Astrocyte of the cerebellum (primary cell): ENCODE measurements around the gene FYN.
"Not testable (repeated sequence)": the region's sequence is repeated elsewhere in the genome, so short reads cannot be mapped to it uniquely, and the experiment has no call there.

Experiments used
- DNase-seq: peaks from one replicate; pipeline ENCODE4 v3.0.0-alpha.2; 2011; ENCODE audit warnings: low read depth
- H3K4me3 ChIP-seq: 2 replicates; pipeline ENCODE4 v1.5.1; 2011; ENCODE audit warnings: mild to moderate bottlenecking, low read depth, low read length, moderate library complexity
- in situ Hi-C: cut with HindIII; loops from 2 replicates; pipeline ENCODE4 v1.10.0; 2017; ENCODE audit warnings: low sequenced_read_pairs
- TF ChIP-seq, protein P1 (sequence below): IDR thresholded peaks from 2 replicates; pipeline ENCODE4 v1.5.1; 2012; ENCODE audit warnings: low read length, low read depth, moderate library complexity, mild to moderate bottlenecking; ENCODE audit errors: missing control alignments

Gene FYN

GRCh38 chr6:111685526-111685925 lies 187.7 kb downstream of the FYN start:
- TF ChIP-seq, protein P1, sequence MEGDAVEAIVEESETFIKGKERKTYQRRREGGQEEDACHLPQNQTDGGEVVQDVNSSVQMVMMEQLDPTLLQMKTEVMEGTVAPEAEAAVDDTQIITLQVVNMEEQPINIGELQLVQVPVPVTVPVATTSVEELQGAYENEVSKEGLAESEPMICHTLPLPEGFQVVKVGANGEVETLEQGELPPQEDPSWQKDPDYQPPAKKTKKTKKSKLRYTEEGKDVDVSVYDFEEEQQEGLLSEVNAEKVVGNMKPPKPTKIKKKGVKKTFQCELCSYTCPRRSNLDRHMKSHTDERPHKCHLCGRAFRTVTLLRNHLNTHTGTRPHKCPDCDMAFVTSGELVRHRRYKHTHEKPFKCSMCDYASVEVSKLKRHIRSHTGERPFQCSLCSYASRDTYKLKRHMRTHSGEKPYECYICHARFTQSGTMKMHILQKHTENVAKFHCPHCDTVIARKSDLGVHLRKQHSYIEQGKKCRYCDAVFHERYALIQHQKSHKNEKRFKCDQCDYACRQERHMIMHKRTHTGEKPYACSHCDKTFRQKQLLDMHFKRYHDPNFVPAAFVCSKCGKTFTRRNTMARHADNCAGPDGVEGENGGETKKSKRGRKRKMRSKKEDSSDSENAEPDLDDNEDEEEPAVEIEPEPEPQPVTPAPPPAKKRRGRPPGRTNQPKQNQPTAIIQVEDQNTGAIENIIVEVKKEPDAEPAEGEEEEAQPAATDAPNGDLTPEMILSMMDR: no peak
- DNase-seq: no peak
- H3K4me3 ChIP-seq: no peak overlapping the region
- in situ Hi-C loops: loop anchor here (5.0 kb wide), 1 partner anchor 33 kb away; no protein-coding TSS in a partner anchor

DNA sequence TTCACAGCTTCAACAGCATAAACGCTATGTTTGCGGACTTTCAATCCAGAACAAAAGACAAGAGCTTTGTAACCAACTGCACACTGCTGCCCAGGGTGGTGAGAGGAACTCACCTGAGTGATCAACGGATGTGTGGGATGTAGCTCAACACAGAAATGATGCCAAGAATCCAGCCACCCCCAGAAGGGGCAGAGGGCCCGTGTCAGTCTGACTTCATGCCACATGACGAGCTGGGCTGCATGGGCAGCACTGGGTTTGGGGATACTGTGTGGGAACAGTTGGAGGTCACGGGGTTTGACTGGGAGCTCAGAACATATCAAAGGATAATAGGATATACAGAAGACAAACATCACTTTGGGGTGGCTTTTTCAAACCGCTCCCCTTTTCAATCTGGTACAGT lies 188.2 kb downstream of the FYN start:
- no peak overlapping the region for H3K4me3 ChIP-seq
- in situ Hi-C loops: loop anchor here (5.0 kb wide), 1 partner anchor 33 kb away; no protein-coding TSS in a partner anchor
- DNase-seq: no peak
- TF ChIP-seq, protein P1: no peak

- peak; percentile 83 for DNase-seq
- in situ Hi-C loops: no loop called here
- no peak overlapping the region for H3K4me3 ChIP-seq
- TF ChIP-seq, protein P1: no peak
Observed at GRCh38 chr6:111683749-111684267, 189.4 kb downstream of the FYN start.

GRCh38 chr6:111683157-111683556 lies 190.1 kb downstream of the FYN start:
- TF ChIP-seq, protein P1: no peak
- H3K4me3 ChIP-seq: no peak overlapping the region
- in situ Hi-C loops: no loop called here
- no peak for DNase-seq

- no peak overlapping the region for H3K4me3 ChIP-seq
- no peak for DNase-seq
- in situ Hi-C loops: no loop called here
- TF ChIP-seq, protein P1: no peak
Observed at GRCh38 chr6:111681860-111682259, 191.4 kb downstream of the FYN start.

DNA sequence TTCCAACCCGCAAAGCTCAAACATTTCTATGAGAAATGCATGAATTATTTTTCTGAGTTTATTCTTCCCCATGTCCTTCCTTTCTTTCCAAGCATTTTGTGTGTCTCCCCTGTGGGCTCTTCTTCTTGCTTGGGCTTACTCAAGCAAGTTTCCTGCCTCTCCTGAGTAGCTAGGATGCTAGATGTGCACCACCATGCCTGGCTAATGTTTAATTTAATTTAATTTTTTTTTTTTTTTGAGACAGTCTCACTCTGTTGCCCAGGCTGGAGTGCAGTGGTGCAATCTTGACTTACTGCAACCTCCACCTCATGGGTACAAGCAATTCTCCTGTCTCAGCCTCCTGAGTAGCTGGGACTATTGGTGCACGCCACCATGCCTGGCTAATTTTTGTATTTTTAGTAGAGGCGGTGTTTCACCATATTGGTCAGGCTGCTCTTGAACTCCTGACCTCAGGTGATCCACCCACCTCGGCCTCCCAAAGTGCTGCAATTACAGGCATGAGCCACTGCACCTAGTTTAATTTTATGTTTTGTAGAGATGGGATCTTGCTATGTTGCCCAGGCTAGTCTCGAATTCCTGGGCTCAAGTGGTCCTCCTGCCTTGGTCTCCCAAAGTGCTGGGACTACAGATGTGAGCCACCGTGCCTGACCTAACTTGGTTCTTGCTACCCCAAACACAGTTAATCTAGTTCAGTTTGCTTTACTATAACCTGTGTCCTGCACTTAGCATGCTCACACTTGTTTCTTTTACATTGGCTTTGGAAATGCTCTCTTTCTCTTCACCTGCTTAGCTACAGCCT lies 192.2 kb downstream of the FYN start:
- DNase-seq, in situ Hi-C loops, H3K4me3 ChIP-seq: not testable (repeated sequence)

- DNase-seq: no peak
- in situ Hi-C loops: no loop called here
- TF ChIP-seq, protein P1: no peak
- no peak overlapping the region for H3K4me3 ChIP-seq
Observed at GRCh38 chr6:111680015-111680712, 193.1 kb downstream of the FYN start.
